GM10266 (cell line): ENCODE data around the gene REPIN1.

Source experiments
- DNase-seq: peaks from one replicate; pipeline ENCODE4 v3.0.0; 2012; ENCODE audit errors: extremely low spot score
- CTCF ChIP-seq: IDR thresholded peaks from 2 replicates; pipeline ENCODE4 v1.5.1; 2012; ENCODE audit warnings: mild to moderate bottlenecking, low read depth; ENCODE audit not compliant: control insufficient read depth, insufficient read depth; ENCODE audit errors: missing control alignments

The REPIN1 gene

GRCh38 chr7:150368096-150368883, at the start of gene REPIN1:
Gene REPIN1, plus strand, starts transcription at chr7:150368822. Its CDS starts 890 bp downstream, at chr7:150369712.
- no peak for TF ChIP-seq CTCF
- DNase-seq, result peak; percentile 94

GRCh38 chr7:150321788-150322113, 46.9 kb upstream of the REPIN1 start:
- DNase-seq, result no peak
- TF ChIP-seq CTCF, result no peak

GRCh38 chr7:150322114-150322832, 46.3 kb upstream of the REPIN1 start:
- TF ChIP-seq CTCF, result no peak
- peak; percentile 25 for DNase-seq

GRCh38 chr7:150322833-150323681, 45.6 kb upstream of the REPIN1 start, which contains the start of the genes ACTR3C and LRRC61:
Gene ACTR3C, minus strand, starts transcription at chr7:150323545. Its CDS starts 28,249 bp downstream, at chr7:150295296.
Gene LRRC61, plus strand, starts transcription at chr7:150323355. Its CDS starts 13,507 bp downstream, at chr7:150336862.
- peak; percentile 43 for TF ChIP-seq CTCF
- DNase-seq, result peak; percentile 84

GRCh38 chr7:150323682-150324372, 44.8 kb upstream of the REPIN1 start:
- peak; percentile 17 for DNase-seq
- no peak for TF ChIP-seq CTCF

- peak; percentile 26 for DNase-seq
Observed at GRCh38 chr7:150324373-150324961, 44.2 kb upstream of the REPIN1 start.

More at GRCh38 chr7:150324373-150324961, 44.2 kb upstream of the REPIN1 start:
- no peak for TF ChIP-seq CTCF
